Activated CD8-positive, alpha-beta memory T cell treated with anti-CD3 and anti-CD28 coated beads, Interleukin-2, amount 50 U/mL, for 1 hour (primary cell): ENCODE results near the gene GPX7.
"Not testable (repeated sequence)": the region's sequence is repeated elsewhere in the genome, so short reads cannot be mapped to it uniquely, and the experiment has no call there.

ENCODE experiments used
- DNase-seq: peaks from one replicate; pipeline ENCODE4 v3.0.0-alpha.2; 2020; ENCODE audit errors: extremely low read depth

GPX7 gene

GRCh38 chr1:52601991-52602855 is at the start of gene GPX7:
Gene GPX7, plus strand, starts transcription at chr1:52602371. Its CDS starts 39 bp downstream, at chr1:52602410.
- DNase-seq, result peak; percentile 11

- DNase-seq, result peak; percentile 45
Measured at GRCh38 chr1:52552505-52553361, 49.4 kb upstream of the GPX7 start, which contains the start of gene TUT4. Gene TUT4, minus strand, starts transcription at chr1:52553092. Its CDS starts 26,812 bp downstream, at chr1:52526280.

GRCh38 chr1:52553362-52554266 is 48.6 kb upstream of the GPX7 start:
- DNase-seq, result peak; percentile 72

DNA sequence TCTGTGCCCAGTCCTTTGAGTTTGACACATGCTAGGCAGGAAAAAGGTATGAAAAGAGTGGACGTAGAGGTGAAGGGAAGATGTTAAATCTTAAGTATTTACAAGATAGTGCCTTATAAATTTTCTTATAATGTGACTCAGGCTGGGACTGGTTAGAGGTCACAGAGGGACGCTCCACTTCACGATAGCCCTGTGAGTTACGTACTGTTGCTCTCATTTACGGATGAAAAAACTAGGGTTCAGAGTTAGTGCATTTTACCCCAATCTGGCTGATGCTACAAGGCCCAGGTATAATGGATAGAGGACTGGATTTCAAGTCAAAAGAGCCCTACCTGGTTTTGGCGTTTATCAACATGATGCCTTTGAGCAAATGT is 47.9 kb upstream of the GPX7 start:
- no peak for DNase-seq

- no peak for DNase-seq
Measured at GRCh38 chr1:52554756-52555155, 47.4 kb upstream of the GPX7 start.

- no peak for DNase-seq
Measured at GRCh38 chr1:52556641-52557360, 45.4 kb upstream of the GPX7 start.

- DNase-seq, result no peak
Measured at GRCh38 chr1:52558941-52559340, 43.2 kb upstream of the GPX7 start.

GRCh38 chr1:52559875-52560274 is 42.3 kb upstream of the GPX7 start:
- DNase-seq, result no peak

GRCh38 chr1:52562766-52563165 is 39.4 kb upstream of the GPX7 start:
- no peak for DNase-seq

DNA sequence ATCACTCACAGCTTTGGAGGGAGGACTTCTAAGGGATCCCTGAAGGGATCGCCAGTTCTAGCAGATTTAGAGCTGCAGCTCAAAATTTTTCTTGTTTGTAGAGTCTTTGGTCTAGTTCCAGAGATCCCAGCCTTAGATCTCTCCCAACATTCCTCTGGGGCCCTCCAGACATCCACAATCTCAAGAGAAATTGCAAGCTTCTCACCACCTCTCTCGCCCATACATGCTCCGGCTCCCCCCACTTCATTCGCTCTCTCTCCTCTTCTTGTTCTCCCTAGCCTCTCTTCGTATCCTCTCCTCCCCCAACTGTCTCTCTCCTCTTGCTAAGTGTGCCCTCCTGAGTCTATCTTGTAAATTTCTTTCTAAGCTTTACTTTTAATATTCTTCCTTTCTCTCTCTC is 34.2 kb upstream of the GPX7 start:
- DNase-seq, result no peak

- no peak for DNase-seq
Measured at GRCh38 chr1:52569449-52570210, 32.5 kb upstream of the GPX7 start.

GRCh38 chr1:52571783-52572182 is 30.4 kb upstream of the GPX7 start:
- DNase-seq, result no peak

DNA sequence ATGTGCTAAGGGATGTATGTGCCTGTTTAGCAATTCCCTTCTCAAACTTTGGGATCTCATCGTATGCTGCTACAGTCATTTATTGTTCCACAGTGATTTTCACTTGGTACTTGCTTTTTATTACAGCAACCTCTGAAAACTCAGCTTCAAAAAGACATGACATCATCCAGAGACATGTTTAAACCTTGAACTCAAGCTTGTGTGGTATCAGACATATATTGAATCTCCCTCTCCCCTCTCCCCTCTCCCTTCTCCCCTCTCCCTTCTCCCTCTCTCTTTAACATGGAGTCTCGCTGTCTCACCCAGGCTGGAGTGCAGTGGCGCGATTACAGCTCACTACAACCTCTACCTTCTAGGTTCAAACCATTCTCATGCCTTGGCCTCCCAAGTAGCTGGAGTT is 29.8 kb upstream of the GPX7 start:
- no peak for DNase-seq

DNA sequence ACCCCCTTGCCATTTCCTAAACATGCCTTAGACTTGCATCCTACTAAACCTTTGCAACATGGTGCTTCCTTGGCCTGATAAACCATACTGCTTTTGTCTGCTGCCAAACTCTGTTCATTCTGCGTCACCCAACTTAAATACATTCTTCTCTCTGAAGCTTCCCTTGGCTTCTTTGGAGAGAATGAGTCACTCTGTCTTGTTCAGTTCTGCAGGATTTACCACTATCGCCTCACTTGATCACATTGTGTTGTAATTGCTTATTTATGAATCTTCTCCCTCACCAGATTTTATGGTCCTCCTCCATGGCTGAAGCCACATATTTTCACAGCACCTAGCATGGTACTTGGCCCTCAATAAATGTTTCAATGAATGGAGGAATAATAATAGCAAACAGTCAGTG is 27.6 kb upstream of the GPX7 start:
- no peak for DNase-seq

GRCh38 chr1:52576074-52576473 is 26.1 kb upstream of the GPX7 start:
- no peak for DNase-seq

GRCh38 chr1:52578066-52578465 is 24.1 kb upstream of the GPX7 start:
- not testable (repeated sequence) for DNase-seq

- no peak for DNase-seq
Measured at GRCh38 chr1:52579415-52579814, 22.8 kb upstream of the GPX7 start.

GRCh38 chr1:52580283-52580682 is 21.9 kb upstream of the GPX7 start:
- no peak for DNase-seq

- no peak for DNase-seq
Measured at GRCh38 chr1:52582116-52582696, 20.0 kb upstream of the GPX7 start.

- no peak for DNase-seq
Measured at GRCh38 chr1:52585474-52585873, 16.7 kb upstream of the GPX7 start.
